ENCODE data around the gene MDM4.

- TF ChIP-seq, protein P1, sequence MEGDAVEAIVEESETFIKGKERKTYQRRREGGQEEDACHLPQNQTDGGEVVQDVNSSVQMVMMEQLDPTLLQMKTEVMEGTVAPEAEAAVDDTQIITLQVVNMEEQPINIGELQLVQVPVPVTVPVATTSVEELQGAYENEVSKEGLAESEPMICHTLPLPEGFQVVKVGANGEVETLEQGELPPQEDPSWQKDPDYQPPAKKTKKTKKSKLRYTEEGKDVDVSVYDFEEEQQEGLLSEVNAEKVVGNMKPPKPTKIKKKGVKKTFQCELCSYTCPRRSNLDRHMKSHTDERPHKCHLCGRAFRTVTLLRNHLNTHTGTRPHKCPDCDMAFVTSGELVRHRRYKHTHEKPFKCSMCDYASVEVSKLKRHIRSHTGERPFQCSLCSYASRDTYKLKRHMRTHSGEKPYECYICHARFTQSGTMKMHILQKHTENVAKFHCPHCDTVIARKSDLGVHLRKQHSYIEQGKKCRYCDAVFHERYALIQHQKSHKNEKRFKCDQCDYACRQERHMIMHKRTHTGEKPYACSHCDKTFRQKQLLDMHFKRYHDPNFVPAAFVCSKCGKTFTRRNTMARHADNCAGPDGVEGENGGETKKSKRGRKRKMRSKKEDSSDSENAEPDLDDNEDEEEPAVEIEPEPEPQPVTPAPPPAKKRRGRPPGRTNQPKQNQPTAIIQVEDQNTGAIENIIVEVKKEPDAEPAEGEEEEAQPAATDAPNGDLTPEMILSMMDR (IDR thresholded peaks at IDR 0.05): no peak
- TF ChIP-seq POLR2A (IDR thresholded peaks at IDR 0.05): no peak
These were observed 12.2 kb upstream of the MDM4 start for GRCh38 chr1:204503913-204504519.

Measured in esophagus squamous epithelium (tissue), 4 donors.